Central memory CD4-positive, alpha-beta T cell (primary cell): Measurements from ENCODE around the gene TBC1D21.
"Not testable (repeated sequence)": the region's sequence is repeated elsewhere in the genome, so short reads cannot be mapped to it uniquely, and the experiment has no call there.

Experiments used
- DNase-seq: peaks from one replicate; pipeline ENCODE4 v3.0.0; 2022

TBC1D21 gene

DNA sequence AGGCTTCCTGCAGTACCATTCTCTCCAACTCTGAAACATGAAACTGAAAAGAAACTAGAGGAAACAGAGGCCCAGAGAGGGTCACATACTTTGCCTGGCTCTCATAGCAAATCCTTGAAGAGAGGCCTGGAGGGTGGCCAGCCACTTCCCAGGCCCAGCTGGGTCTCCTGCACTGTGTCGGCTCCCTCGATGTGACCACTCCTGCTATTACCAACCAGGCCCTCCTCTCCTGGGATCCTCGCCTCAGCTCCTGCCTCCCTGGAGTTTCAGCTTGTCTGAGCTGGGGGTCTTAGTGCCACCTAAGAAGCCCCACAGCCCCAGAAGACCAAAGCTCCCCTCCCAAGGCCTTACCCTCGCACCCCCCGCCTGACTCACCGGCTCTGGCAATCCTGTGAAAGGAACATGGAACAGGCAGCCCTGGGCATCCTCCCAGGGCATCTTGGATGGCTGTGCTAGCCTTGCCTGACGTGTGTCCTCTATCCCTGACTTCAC lies 57.5 kb downstream of the TBC1D21 start:
- DNase-seq: no peak

DNA sequence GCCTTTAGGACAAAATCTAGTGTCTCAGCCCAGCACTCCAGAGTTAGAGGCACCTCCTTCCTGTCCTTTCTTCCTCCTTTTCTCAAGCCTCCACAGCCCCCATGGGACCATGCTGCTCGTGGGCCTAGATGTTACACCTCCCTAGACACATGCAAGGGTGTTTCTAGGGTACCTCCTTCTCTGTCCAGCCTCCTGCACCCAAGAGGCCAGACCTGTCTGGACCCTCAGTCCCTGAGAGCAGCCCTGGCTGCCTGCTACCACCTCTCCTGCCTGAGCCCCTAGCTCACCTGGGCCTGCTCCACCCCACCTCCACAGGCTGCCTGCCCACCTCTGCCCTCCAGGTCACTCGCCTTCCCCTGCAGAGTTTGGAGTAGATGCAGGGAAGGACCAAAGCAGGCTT lies 58.1 kb downstream of the TBC1D21 start:
- DNase-seq: no peak

DNA sequence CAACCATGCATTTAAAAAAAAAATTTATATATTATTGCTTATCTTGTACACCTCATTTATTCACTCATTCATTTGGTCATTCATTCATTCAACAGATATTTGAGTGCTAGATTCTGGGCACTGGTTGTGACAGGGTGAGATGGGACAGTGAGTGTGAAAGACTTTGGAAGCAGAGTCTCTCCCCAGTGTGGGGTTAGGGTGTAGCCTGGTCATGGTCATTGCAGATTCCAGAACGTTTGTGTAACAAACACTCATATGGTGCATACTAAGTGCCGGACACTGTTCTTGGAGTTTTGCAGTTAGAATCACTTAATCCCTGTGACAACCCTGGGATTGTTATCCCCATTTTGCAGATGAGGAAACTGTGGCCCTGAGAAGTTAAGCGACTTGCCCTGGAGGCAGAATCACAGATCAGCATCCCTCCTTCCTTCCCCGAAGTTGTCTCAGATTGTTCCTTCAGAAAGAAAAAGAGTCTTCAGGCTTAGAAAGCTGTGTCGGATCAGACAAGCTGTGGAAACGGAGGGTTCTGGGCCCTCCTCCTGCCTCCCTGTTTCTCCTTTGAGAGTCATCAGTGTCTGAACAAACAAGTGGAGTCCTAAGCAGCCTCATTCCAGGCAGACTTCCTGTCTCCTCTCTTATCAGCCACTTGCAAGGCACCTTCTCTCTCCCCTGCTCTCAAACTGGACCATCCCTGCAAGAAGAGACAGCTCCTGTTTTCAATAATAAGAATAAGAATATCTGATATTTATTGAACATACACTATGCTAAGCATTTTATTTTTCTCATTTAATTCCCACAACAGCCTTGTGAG lies 59.2 kb downstream of the TBC1D21 start:
- no peak for DNase-seq

DNA sequence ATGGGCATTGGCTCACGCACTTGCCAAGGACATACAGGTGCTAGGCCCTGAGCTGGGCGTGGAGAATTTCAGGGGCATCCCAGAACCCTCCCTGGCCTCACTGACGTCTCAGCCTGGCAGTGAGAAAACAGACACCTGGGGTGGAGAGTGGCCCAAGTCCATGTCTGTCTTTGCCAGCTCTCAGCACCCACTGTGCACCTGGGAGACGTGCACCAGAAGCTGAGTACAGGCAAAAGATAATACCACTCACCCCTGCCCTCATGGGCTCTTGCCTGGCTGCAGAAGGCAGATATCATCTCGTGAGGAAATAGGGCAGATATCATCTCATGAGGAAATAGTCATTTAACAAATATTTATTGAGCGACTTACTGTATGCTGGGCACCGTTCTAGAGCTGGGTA lies 60.9 kb downstream of the TBC1D21 start:
- no peak for DNase-seq

DNA sequence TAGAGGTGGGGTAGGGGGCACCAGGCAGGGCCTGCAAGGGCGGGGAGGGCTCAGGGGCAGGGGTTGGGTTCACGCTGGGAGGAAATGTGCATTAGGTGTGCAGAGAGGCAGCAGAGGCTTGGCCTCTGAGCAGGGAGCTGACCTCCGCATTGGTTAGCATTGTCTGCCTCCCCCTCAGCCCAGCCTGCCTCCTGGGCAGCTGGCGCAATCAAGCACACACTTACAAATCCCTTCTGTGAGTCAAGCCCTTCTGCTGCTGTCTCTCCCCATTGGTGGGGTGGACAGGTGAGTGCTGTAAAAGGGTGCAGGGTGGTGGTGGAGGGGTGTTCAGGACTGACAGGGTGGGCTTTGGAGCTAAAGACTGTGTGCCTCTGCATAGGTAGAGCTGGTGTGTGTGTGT lies 62.2 kb downstream of the TBC1D21 start:
- DNase-seq: no peak

DNA sequence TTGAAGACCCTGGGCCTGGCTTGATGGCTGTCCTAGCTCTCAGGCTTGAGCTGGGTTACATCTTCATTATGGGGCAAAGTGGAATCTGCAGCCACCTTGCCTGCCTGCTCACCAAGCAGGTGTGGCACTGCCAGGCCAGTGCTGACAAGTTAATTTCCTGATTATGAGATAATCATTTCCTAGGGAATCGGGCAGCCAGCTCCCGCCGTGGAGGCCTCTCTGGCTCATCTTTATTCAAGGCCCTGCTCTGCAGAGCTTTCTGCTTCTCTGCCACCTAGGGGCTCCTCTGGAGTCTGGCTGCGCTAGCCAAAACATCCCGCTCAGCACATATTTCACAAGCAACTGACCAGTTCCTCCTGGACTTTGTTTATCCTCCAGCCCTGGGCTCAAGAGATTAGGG lies 62.8 kb downstream of the TBC1D21 start:
- DNase-seq: no peak

DNA sequence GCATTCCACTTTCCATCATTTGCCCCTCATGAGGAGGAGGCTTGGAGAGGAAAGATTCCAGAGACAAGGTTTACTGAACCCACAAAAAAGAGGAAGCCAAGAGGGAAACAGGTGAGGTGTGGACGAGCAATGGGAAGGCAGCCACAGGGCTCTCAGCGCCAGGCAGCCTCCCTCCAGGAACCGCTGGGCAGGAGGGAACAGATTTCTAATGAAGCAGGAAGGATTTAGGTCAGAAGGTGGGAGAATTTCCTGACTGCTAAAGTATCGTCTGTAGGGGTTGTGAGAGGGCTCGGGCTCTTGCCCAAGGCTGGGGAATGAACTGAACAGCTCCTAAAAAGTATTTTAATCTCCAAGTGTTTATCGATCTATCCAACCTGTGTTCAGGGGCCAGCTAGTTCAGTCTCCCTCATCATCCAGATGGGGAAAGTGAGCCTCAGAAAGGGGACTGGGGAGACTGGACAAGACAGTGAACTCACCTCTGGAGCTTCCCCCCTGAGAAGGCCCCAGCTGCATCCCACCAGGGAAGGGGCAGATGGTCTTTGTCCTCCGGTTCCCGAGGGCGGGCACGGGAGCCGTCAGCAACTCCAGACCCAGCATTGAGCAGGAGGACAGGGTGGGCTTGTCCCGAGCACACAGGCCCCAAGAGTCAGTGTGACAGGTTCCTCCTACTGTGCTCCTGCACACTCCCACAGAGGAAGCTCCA lies 63.4 kb downstream of the TBC1D21 start:
- no peak for DNase-seq

DNA sequence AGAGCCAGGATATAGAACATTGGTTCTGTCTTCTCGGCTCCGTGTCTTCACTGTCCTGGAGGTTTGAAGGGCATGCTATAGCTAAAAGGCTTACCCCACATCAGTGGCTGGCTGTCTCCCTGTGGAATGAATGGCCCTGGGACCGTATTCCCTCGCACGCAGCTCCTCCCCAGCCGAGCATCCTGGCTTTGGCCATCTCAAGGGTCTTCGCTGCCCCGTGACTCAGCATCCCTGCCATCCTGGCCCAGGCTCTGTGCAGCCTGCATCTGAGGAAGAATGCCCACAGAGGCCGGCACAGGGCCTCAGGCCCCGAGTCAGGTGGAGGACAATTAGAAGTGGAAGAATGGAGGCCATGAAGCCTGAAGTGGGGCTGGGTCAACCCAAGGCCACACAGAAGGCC lies 63.9 kb downstream of the TBC1D21 start:
- no peak for DNase-seq

DNA sequence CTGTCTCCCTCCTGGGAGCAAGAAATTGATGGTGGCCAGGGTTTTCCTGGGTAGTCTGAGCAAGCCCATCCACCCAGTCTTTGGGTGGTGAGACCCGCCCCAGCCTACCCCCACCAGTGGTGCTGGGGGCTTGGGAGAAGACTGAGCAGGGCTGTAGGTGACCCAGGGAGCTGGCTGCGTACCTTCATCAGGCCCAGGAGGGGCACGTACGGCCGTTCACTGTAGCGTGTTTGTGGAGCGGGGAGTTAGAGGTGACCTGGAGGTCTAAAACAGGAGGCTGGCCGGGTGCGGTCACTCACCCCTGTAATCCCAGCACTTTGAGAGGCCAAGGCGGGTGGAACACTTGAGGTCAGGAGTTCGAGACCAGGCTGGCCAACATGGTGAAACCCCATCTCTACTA lies 64.4 kb downstream of the TBC1D21 start:
- no peak for DNase-seq

DNA sequence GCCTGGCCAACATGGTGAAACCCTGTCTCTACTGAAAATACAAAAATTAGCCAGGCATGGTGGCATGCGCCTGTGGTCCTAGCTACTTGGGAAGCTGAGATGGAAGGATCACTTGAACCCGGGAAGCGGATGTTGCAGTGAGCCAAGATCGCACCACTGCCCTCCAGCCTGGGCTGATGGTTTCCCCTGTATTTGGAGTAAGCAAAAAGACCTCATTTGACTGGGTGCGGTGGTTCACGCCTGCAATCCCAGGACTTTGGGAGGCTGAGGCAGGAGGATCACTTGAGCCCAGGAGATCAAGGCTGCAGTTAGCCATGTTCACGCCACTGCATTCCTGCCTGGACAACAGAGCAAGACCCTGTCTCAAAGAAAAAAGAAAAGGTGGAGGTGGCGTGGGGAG lies 65.2 kb downstream of the TBC1D21 start:
- not testable (repeated sequence) for DNase-seq
